HepG2 (cell line): ENCODE data around the gene GNG7. TPM values are rescaled to one million over a fixed set of nuclear protein-coding genes. Genes with fewer than 3 reads are reported as not detected.

ENCODE experiments used
- ELF3 ChIP-seq: IDR thresholded peaks from 2 replicates; pipeline ENCODE4 v1.6.1; 2016; ENCODE audit warnings: missing genetic modification reagents, missing compliant biosample characterization
- GMEB1 ChIP-seq: sonication (generic); formaldehyde crosslinking; IDR thresholded peaks from 2 replicates; pipeline ENCODE4 v1.5.1; 2020; ENCODE audit warnings: missing genetic modification reagents, mild to moderate bottlenecking, borderline replicate concordance
- KAT8 ChIP-seq: IDR thresholded peaks from 2 replicates; pipeline ENCODE4 v1.6.1; 2016; ENCODE audit warnings: missing genetic modification reagents, missing compliant biosample characterization
- KDM4B ChIP-seq: sonication (generic); formaldehyde crosslinking; IDR thresholded peaks from 2 replicates; pipeline ENCODE4 v1.4.0; 2020; ENCODE audit warnings: missing genetic modification reagents
- MAFF ChIP-seq: IDR thresholded peaks from 2 replicates; pipeline ENCODE4 v1.6.1; 2011; ENCODE audit warnings: low read depth, low read length, improper control_type of control experiment
- MXI1 ChIP-seq: IDR thresholded peaks from 3 replicates; pipeline ENCODE4 v1.6.1; 2012; ENCODE audit warnings: low read depth, low read length, inconsistent platforms, borderline replicate concordance
- NCOA1 ChIP-seq: sonication (generic); formaldehyde crosslinking; IDR thresholded peaks from 2 replicates; pipeline ENCODE4 v1.9.0; 2021; ENCODE audit warnings: missing genetic modification reagents
- NFRKB ChIP-seq: fragments of 450-650 bp; IDR thresholded peaks from 2 replicates; pipeline ENCODE4 v1.6.1; 2017
- PITX1 ChIP-seq: sonication (generic); formaldehyde crosslinking; IDR thresholded peaks from 2 replicates; pipeline ENCODE4 v1.5.1; 2020; ENCODE audit warnings: mild to moderate bottlenecking, missing genetic modification reagents
- SOX5 ChIP-seq: IDR thresholded peaks from 2 replicates; pipeline ENCODE4 v1.6.1; 2016; ENCODE audit warnings: borderline replicate concordance
- TCF12 ChIP-seq, 2 experiments: fragments of 450-650 bp in 1 of 2; sonication (generic) in 1 of 2; formaldehyde crosslinking in 1 of 2; IDR thresholded peaks; 2 replicates each; pipeline versions ENCODE4 v1.6.1 to v1.8.0; 2017 to 2022; ENCODE audit warnings: antibody characterized with exemption in 1 of 2, mild to moderate bottlenecking in 1 of 2, missing genetic modification reagents in 1 of 2, moderate library complexity in 1 of 2
- ZNF350 ChIP-seq: sonication (generic); formaldehyde crosslinking; IDR thresholded peaks from 2 replicates; pipeline ENCODE4 v1.4.0; 2020; ENCODE audit warnings: mild to moderate bottlenecking, low read depth, missing genetic modification reagents, borderline replicate concordance
- polyA plus RNA-seq, 8 experiments: library from polyadenylated mRNA; depleted of rRNA in 3 of 8; stranded (reverse) in 7 of 8; unstranded in 1 of 8; fragments of >200 nt; fragmentation: Illumina TruSeq in 4 of 8; extraction: Trizol in 4 of 8; gene quantifications; 2 replicates each; pipeline versions ENCODE4 v1.2.1 to v1.2.3, GENCODE V29; 2011 to 2016; ENCODE audit warnings: low read depth in 4 of 8, missing spikeins in 1 of 8, mixed read lengths in 1 of 8; ENCODE audit not compliant: insufficient read depth in 1 of 8
- total RNA-seq, 5 experiments: library from RNA; depleted of rRNA; stranded (reverse); fragments of >200 nt; fragmentation: Illumina TruSeq; extraction: Trizol; gene quantifications; 2 replicates each; pipeline ENCODE4 v1.2.3, GENCODE V29; 2016; ENCODE audit warnings: low read depth in 1 of 5
- TF ChIP-seq, protein P1 (sequence below): sonication (generic); formaldehyde crosslinking; IDR thresholded peaks from 2 replicates; pipeline ENCODE4 v1.8.0; 2022; ENCODE audit warnings: missing genetic modification reagents, mild to moderate bottlenecking, moderate library complexity, borderline replicate concordance
- TF ChIP-seq, protein P2 (sequence below): sonication (generic); formaldehyde crosslinking; IDR thresholded peaks from 2 replicates; pipeline ENCODE4 v1.5.0; 2020; ENCODE audit warnings: mild to moderate bottlenecking, missing genetic modification reagents, borderline replicate concordance
- TF ChIP-seq, protein P3 (sequence below): sonication (generic); formaldehyde crosslinking; IDR thresholded peaks from 2 replicates; pipeline ENCODE4 v1.4.0; 2020; ENCODE audit warnings: missing genetic modification reagents

GNG7 gene
- total and polyA plus RNA-seq, 2 of the 13 experiments (the other 11 are each of a cell fraction or from before 2014, with no cell fraction given) = 1.4 to 3.3 TPM

GRCh38 chr19:2474232-2475017, 228.1 kb downstream of the GNG7 start (continued):
- TF ChIP-seq, protein P1, sequence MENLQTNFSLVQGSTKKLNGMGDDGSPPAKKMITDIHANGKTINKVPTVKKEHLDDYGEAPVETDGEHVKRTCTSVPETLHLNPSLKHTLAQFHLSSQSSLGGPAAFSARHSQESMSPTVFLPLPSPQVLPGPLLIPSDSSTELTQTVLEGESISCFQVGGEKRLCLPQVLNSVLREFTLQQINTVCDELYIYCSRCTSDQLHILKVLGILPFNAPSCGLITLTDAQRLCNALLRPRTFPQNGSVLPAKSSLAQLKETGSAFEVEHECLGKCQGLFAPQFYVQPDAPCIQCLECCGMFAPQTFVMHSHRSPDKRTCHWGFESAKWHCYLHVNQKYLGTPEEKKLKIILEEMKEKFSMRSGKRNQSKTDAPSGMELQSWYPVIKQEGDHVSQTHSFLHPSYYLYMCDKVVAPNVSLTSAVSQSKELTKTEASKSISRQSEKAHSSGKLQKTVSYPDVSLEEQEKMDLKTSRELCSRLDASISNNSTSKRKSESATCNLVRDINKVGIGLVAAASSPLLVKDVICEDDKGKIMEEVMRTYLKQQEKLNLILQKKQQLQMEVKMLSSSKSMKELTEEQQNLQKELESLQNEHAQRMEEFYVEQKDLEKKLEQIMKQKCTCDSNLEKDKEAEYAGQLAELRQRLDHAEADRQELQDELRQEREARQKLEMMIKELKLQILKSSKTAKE = peak; percentile 43; the same call in 1 of the 2 replicates
- TF ChIP-seq KDM4B (peak; percentile 82; the same call in 1 of the 2 replicates), GMEB1 (CRISPR knock-in tag) (peak; percentile 15; the same call in 1 of the 2 replicates), PITX1 (CRISPR knock-in tag) (peak; percentile 61; the same call in 1 of the 2 replicates), NFRKB (no peak), NCOA1 (CRISPR knock-in tag) (no peak), KAT8 (CRISPR knock-in tag) (peak; percentile 67), TCF12 (IDR thresholded peaks at IDR 0.05) (no peak), TCF12 (CRISPR knock-in tag; IDR thresholded peaks at IDR 0.05) (peak; percentile 55; the same call in 1 of the 2 replicates), SOX5 (CRISPR knock-in tag) (0 out of 2 replicates have a peak, but pooled peaks have one; percentile 22), ZNF350 (peak; percentile 78), MAFF (peak; percentile 3; the same call in 1 of the 2 replicates), ELF3 (CRISPR knock-in tag) (peak; percentile 62; the same call in 1 of the 2 replicates), MXI1 (peak; percentile 71; the same call in 1 of the 3 replicates)
- TF ChIP-seq, protein P2, sequence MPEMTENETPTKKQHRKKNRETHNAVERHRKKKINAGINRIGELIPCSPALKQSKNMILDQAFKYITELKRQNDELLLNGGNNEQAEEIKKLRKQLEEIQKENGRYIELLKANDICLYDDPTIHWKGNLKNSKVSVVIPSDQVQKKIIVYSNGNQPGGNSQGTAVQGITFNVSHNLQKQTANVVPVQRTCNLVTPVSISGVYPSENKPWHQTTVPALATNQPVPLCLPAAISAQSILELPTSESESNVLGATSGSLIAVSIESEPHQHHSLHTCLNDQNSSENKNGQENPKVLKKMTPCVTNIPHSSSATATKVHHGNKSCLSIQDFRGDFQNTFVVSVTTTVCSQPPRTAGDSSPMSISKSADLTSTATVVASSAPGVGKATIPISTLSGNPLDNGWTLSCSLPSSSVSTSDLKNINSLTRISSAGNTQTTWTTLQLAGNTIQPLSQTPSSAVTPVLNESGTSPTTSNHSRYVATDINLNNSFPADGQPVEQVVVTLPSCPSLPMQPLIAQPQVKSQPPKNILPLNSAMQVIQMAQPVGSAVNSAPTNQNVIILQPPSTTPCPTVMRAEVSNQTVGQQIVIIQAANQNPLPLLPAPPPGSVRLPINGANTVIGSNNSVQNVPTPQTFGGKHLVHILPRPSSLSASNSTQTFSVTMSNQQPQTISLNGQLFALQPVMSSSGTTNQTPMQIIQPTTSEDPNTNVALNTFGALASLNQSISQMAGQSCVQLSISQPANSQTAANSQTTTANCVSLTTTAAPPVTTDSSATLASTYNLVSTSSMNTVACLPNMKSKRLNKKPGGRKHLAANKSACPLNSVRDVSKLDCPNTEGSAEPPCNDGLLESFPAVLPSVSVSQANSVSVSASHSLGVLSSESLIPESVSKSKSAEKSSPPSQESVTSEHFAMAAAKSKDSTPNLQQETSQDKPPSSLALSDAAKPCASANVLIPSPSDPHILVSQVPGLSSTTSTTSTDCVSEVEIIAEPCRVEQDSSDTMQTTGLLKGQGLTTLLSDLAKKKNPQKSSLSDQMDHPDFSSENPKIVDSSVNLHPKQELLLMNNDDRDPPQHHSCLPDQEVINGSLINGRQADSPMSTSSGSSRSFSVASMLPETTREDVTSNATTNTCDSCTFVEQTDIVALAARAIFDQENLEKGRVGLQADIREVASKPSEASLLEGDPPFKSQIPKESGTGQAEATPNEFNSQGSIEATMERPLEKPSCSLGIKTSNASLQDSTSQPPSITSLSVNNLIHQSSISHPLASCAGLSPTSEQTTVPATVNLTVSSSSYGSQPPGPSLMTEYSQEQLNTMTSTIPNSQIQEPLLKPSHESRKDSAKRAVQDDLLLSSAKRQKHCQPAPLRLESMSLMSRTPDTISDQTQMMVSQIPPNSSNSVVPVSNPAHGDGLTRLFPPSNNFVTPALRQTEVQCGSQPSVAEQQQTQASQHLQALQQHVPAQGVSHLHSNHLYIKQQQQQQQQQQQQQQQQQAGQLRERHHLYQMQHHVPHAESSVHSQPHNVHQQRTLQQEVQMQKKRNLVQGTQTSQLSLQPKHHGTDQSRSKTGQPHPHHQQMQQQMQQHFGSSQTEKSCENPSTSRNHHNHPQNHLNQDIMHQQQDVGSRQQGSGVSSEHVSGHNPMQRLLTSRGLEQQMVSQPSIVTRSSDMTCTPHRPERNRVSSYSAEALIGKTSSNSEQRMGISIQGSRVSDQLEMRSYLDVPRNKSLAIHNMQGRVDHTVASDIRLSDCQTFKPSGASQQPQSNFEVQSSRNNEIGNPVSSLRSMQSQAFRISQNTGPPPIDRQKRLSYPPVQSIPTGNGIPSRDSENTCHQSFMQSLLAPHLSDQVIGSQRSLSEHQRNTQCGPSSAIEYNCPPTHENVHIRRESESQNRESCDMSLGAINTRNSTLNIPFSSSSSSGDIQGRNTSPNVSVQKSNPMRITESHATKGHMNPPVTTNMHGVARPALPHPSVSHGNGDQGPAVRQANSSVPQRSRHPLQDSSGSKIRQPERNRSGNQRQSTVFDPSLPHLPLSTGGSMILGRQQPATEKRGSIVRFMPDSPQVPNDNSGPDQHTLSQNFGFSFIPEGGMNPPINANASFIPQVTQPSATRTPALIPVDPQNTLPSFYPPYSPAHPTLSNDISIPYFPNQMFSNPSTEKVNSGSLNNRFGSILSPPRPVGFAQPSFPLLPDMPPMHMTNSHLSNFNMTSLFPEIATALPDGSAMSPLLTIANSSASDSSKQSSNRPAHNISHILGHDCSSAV (CRISPR knock-in tag) = no peak
- TF ChIP-seq, protein P3, sequence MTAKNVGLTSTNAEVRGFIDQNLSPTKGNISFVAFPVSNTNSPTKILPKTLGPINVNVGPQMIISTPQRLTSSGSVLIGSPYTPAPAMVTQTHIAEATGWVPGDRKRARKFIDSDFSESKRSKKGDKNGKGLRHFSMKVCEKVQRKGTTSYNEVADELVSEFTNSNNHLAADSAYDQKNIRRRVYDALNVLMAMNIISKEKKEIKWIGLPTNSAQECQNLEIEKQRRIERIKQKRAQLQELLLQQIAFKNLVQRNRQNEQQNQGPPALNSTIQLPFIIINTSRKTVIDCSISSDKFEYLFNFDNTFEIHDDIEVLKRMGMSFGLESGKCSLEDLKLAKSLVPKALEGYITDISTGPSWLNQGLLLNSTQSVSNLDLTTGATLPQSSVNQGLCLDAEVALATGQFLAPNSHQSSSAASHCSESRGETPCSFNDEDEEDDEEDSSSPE (CRISPR knock-in tag) = peak; percentile 54
